Measurements from ENCODE around the gene LSP1.

Gene LSP1

GRCh38 chr11:1906181-1906580 lies 53.3 kb downstream of the LSP1 start:
- Mint-ChIP-seq H3K4me1 (ENCODE audit: low read depth) (no peaks in the 10 kb centered on the region), H3K9me3 (no peaks in the 10 kb centered on the region), H3K36me3 (ENCODE audit: low read depth) (no peaks in the 10 kb centered on the region), H3K27ac (no peak overlapping the region), H3K4me3 (no peak overlapping the region), H3K27me3 (ENCODE audit: low read depth) (peaks cover 12% of the 10 kb centered on the region)

- Mint-ChIP-seq H3K36me3 (ENCODE audit: low read depth) (no peaks in the 10 kb centered on the region), H3K27me3 (ENCODE audit: low read depth) (peaks cover 12% of the 10 kb centered on the region), H3K9me3 (no peaks in the 10 kb centered on the region), H3K4me3 (no peak overlapping the region), H3K27ac (no peak overlapping the region), H3K4me1 (ENCODE audit: low read depth) (no peaks in the 10 kb centered on the region)
Observed at GRCh38 chr11:1906611-1907423, 53.9 kb downstream of the LSP1 start.

GRCh38 chr11:1908618-1909017 lies 55.7 kb downstream of the LSP1 start:
- H3K9me3 Mint-ChIP-seq = no peaks in the 10 kb centered on the region

GRCh38 chr11:1909524-1909923 lies 56.6 kb downstream of the LSP1 start:
- Mint-ChIP-seq H3K36me3 (ENCODE audit: low read depth) (no peaks in the 10 kb centered on the region), H3K4me1 (ENCODE audit: low read depth) (no peaks in the 10 kb centered on the region), H3K27me3 (ENCODE audit: low read depth) (peaks cover 17% of the 10 kb centered on the region), H3K27ac (no peak overlapping the region), H3K9me3 (no peaks in the 10 kb centered on the region), H3K4me3 (no peak overlapping the region)

More at GRCh38 chr11:1908618-1909017, 55.7 kb downstream of the LSP1 start:
- peaks cover 15% of the 10 kb centered on the region for H3K27me3 Mint-ChIP-seq (ENCODE audit: low read depth)
- no peaks in the 10 kb centered on the region for H3K4me1 Mint-ChIP-seq (ENCODE audit: low read depth)
- no peaks in the 10 kb centered on the region for H3K36me3 Mint-ChIP-seq (ENCODE audit: low read depth)
- no peak overlapping the region for H3K27ac Mint-ChIP-seq
- no peak overlapping the region for H3K4me3 Mint-ChIP-seq

- H3K27me3 Mint-ChIP-seq (ENCODE audit: low read depth) = peaks cover 12% of the 10 kb centered on the region
- peaks cover 3% of the 10 kb centered on the region for H3K4me1 Mint-ChIP-seq (ENCODE audit: low read depth)
- H3K4me3 Mint-ChIP-seq = no peak overlapping the region
- H3K9me3 Mint-ChIP-seq = no peaks in the 10 kb centered on the region
- no peak overlapping the region for H3K27ac Mint-ChIP-seq
- H3K36me3 Mint-ChIP-seq (ENCODE audit: low read depth) = peaks cover 2% of the 10 kb centered on the region
Observed at GRCh38 chr11:1912289-1912878, 59.5 kb downstream of the LSP1 start.

GRCh38 chr11:1913271-1914060 lies 60.6 kb downstream of the LSP1 start:
- Mint-ChIP-seq H3K9me3 (no peaks in the 10 kb centered on the region), H3K4me3 (no peak overlapping the region), H3K27ac (no peak overlapping the region), H3K36me3 (ENCODE audit: low read depth) (peaks cover 2% of the 10 kb centered on the region), H3K27me3 (ENCODE audit: low read depth) (peaks cover 9% of the 10 kb centered on the region), H3K4me1 (ENCODE audit: low read depth) (peaks cover 3% of the 10 kb centered on the region)

GRCh38 chr11:1915795-1916131 lies 62.9 kb downstream of the LSP1 start:
- Mint-ChIP-seq H3K27me3 (ENCODE audit: low read depth) (peaks cover 5% of the 10 kb centered on the region), H3K4me3 (no peak overlapping the region), H3K9me3 (no peaks in the 10 kb centered on the region), H3K36me3 (ENCODE audit: low read depth) (peaks cover 2% of the 10 kb centered on the region), H3K4me1 (ENCODE audit: low read depth) (peaks cover 3% of the 10 kb centered on the region), H3K27ac (no peak overlapping the region)

GRCh38 chr11:1916132-1916985 lies 63.5 kb downstream of the LSP1 start:
- H3K9me3 Mint-ChIP-seq = no peaks in the 10 kb centered on the region
- H3K27ac Mint-ChIP-seq = no peak overlapping the region
- no peak overlapping the region for H3K4me3 Mint-ChIP-seq
- peaks cover 5% of the 10 kb centered on the region for H3K27me3 Mint-ChIP-seq (ENCODE audit: low read depth)
- peaks cover 3% of the 10 kb centered on the region for H3K4me1 Mint-ChIP-seq (ENCODE audit: low read depth)
- H3K36me3 Mint-ChIP-seq (ENCODE audit: low read depth) = peaks cover 2% of the 10 kb centered on the region

GRCh38 chr11:1916986-1917522 lies 64.2 kb downstream of the LSP1 start:
- peaks cover 3% of the 10 kb centered on the region for H3K4me1 Mint-ChIP-seq (ENCODE audit: low read depth)
- H3K27me3 Mint-ChIP-seq (ENCODE audit: low read depth) = peaks cover 5% of the 10 kb centered on the region
- H3K27ac Mint-ChIP-seq = no peak overlapping the region
- H3K36me3 Mint-ChIP-seq (ENCODE audit: low read depth) = peaks cover 2% of the 10 kb centered on the region
- H3K9me3 Mint-ChIP-seq = no peaks in the 10 kb centered on the region
- H3K4me3 Mint-ChIP-seq = no peak overlapping the region

GRCh38 chr11:1917523-1918435 lies 64.9 kb downstream of the LSP1 start:
- Mint-ChIP-seq H3K9me3 (no peaks in the 10 kb centered on the region), H3K4me1 (ENCODE audit: low read depth) (peaks cover 4% of the 10 kb centered on the region), H3K4me3 (no peak overlapping the region), H3K36me3 (ENCODE audit: low read depth) (peaks cover 2% of the 10 kb centered on the region), H3K27ac (no peak overlapping the region), H3K27me3 (ENCODE audit: low read depth) (peaks cover 5% of the 10 kb centered on the region)

GRCh38 chr11:1918436-1919315 lies 65.8 kb downstream of the LSP1 start:
- no peak overlapping the region for H3K4me3 Mint-ChIP-seq
- peaks cover 2% of the 10 kb centered on the region for H3K36me3 Mint-ChIP-seq (ENCODE audit: low read depth)
- peaks cover 4% of the 10 kb centered on the region for H3K4me1 Mint-ChIP-seq (ENCODE audit: low read depth)
- H3K27me3 Mint-ChIP-seq (ENCODE audit: low read depth) = peaks cover 1% of the 10 kb centered on the region
- no peaks in the 10 kb centered on the region for H3K9me3 Mint-ChIP-seq
- no peak overlapping the region for H3K27ac Mint-ChIP-seq

GRCh38 chr11:1919391-1920127 lies 66.7 kb downstream of the LSP1 start, which contains the start of gene TNNT3:
Gene TNNT3 (plus strand): TSS chr11:1919703. CDS start chr11:1922875, 3,172 bp downstream.
- Mint-ChIP-seq H3K4me3 (no peak within 1 kb of the TSS), H3K27me3 (ENCODE audit: low read depth) (no peaks in the 10 kb centered on the region), H3K27ac (no peak within 1 kb of the TSS), H3K9me3 (no peaks in the 10 kb centered on the region), H3K4me1 (ENCODE audit: low read depth) (peaks cover 4% of the 10 kb centered on the region), H3K36me3 (ENCODE audit: low read depth) (peaks cover 2% of the 10 kb centered on the region)

All from T-helper 1 cell treated with Interleukin-12 subunit alpha and Interleukin-12 subunit beta and Interleukin-4 antibody, amounts not matched to agents 30 μg/mL and 1 μg/mL, for 36 hours (primary cell).